Stimulated activated CD4-positive, alpha-beta T cell treated with anti-CD3 and anti-CD28 coated beads, Interleukin-1b, Interleukin-23, amount 100 ng/mL, for 24 hours (primary cell): ENCODE data around the gene RNF8.

Experiments used
- DNase-seq, 4 experiments: peaks; one replicate each; pipeline ENCODE4 v3.0.0-alpha.2; 2020; ENCODE audit warnings: low read depth in 4 of 4, low spot score in 1 of 4

RNF8 gene

DNA sequence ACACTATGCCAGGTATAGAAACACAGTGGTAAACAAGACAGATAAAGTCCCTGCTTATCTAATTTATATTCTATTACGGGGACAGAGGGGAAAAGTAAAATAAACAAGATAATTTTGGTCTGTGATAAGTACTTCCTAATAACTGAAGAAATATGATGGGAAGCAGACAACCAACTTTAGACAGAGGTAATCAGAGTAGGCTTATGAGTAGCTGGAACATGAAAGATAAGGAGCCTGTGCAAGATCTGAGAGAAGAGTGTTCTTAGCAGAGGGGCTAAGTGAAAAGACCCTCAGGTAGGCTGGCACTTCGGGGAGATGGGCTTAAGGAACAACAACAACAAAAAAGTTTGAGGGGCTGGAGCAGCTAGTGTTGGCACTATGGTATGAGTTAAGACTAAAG lies 4.1 kb downstream of the RNF8 start:
- no peak for DNase-seq

DNA sequence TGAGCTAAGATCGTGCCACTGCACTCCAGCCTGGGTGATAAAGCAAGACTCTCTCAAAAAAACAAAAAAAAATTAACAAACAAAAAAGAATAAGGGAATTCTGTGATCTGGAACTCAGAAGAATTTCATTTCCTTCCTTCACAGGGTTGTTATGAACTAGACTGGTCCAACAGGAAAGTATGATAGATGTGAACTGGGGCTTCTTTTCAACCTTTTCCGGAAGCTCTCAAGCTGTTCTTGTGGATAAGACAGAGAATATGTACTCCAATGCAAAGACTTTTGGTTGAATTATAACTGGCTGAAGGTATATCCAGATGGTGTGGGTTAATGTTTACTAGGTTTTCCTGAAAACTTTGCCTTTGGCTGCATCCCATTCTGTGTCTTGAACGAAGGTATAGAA lies 5.3 kb downstream of the RNF8 start:
- no peak for DNase-seq

DNA sequence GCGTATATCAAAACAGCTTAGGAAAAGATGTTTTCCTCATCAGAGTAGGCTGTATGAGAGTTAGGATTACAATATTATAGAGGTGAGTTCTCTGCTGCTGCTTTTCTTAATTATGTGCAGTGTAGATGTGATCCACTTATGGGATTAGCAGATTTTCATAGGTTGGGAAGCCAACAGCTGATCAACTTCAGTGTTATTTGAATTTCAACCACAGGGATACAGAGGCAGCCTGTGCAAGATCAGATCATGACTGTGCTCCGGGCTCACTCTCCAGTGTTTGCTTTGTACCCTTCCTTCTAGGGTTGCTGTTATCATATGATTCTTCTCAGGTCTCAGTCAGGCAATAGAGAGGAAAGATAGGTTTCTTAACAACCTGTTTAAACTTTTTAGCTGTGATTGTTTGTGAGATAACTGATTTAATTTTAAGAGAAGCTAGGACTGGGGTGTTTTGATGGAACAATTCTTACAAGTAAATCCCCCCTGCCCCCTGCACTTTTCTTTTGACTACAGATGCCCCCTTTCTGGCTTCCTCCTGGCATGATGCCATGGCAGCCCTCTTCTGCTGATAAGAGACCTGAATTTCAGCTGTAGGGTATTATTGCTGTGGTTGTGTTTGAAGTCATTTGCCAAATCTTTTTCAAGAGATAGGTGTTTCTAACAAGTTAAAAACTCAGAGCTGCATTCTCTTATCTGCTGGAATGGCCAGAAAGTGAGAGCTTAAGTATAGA lies 8.5 kb downstream of the RNF8 start:
- DNase-seq: no peak

DNA sequence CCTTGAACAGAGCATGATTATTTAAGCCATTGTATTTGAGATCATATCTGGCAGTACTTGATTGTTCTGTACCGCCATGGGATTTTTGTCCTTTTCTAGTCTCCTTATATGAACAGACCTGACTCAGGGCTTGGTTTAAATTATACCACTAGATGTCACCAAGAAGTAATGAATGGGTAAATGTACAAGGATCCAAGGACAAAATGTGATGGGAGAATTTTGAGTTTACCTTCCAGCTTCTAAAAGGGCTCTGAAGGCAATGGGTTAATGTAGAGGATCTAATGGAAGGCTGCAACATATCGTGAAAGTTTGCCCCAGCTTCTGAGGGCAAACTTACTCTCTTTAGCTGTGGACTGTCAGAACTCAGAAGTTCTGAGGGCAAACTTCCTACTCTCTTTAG lies 12.0 kb downstream of the RNF8 start:
- no peak for DNase-seq

DNA sequence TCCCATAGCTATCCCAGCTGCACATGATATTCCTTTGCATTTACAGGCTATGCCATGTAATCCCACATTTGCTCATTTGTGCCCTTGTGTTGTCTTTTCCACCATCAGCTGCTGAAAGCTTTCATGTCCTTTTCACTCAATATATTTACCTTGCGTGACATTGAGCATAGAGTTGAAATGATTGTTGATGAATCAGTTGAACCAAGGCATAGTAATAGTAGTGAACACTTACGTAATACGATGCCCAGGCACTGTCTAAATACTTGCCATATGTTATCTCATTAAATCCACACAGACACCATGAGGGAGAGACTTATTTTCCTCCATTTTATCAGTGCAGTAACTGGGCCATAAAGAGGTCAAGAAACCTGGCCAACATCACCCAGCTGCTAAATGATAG lies 13.1 kb downstream of the RNF8 start:
- no peak for DNase-seq

DNA sequence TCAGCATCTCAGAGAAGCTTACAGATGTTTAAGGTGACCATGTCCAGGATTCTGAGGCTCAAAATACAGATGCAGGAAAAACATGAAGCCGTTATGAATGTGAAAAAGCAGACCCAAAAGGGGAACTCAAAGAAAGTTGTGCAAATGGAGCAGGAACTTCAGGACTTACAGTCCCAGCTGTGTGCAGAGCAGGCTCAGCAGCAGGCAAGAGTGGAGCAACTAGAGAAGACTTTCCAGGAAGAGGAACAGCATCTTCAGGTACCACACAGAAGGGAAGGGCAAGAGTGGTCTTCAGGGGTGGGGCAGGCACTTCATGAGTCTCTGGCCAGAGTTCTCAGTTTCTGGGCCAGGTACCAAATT lies 15.2 kb downstream of the RNF8 start:
- DNase-seq: no peak

DNA sequence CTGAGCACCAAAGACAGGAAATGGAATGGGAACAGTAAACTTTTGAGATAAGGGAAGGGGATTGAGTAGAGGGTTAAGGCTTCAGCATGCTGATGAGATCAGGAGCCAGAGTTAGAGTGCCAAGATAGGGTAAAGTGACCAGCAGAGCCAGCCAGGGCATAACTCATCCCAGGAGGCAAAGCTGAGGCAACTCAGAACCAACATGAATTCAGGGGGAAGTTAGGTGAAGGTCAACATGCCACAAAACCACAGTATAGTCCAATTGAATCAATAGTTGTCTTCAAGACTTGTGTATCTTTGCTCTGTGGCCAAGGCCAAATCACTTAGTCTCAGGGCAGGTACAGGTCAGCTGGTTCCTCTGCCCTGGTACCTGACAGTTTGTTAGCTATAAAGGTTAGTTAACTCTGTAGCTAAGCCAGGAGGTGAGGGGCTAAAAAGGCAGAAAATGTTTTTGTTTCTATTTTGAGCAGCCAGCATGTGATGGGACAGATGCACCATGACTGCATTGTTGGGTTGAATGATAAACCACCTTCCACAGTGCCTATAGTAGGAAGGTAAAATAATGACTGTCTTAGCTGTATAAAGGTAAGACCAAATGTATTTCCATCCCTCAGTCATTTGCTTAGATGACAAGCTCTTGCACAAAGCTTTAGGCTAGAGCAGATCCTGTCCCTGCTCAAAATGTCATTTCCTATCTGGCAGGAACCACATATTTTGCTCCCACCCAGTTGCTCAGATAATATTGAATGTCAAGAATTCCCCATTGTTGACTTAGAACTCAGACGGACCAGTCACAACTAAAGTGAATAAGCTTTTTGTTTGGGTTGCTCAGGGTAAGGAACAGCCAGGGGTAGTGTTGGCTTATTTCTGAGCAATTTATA lies 15.8 kb downstream of the RNF8 start:
- DNase-seq: no peak

DNA sequence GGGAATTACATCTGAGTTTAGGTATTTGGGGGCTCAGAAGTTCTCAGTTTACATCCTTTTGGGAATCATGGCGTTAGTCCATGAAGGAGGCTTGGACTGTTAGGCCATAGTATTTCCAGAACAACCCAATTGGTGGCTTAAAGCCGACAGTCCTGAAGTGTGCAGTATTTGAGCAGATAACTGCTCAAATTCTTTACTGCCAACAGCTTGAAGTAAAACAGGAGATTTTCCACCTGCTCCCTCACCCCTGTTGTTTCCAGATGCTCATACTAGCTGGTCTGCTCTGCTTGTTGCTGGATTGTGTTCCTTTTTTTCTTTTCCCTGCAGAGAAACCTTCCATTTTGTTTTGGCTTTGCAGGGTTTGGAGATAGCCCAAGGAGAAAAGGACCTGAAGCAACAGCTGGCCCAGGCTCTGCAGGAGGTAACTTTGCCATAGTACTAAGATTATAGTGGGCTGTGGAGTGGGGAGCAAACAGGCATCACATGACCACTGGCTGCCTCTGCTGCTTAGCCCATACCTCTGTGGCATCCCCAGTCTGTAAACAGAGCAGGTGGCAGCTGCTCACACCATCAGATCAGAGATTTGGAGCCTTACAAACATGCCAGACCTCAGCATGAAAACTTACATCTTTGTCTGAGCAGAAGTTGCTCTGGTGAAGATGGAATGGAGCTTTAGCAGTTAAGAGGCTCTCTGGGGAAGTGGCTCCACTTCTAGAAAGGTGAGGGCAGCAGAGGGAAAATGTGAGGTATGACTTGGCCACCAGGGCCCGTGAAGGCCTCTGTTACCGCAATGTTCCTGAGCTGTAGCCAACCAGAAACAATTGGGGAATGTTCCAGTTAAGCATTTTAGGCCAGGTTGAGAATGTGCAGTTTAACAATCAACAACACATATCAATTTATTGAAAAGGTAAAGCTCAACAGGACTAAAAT lies 17.6 kb downstream of the RNF8 start:
- no peak for DNase-seq

DNA sequence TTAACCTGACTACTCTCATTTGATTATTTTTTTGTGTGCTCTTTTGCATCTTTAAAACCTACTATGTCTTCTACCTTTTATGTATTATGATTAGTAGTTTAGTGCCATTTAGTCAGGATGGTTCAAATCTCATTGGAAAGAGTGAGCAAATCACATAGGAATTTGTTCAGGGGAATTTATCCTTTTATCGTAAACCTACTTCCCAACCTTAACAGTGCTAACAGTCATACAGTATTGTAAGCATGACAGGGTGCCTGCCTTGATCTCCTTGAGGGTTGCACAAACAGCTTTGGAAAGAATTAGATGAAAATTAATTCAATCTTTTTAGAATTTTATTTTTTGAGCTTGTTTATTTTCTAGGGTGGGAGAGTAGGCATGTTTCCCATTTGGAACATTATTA lies 18.3 kb downstream of the RNF8 start:
- DNase-seq: no peak

DNA sequence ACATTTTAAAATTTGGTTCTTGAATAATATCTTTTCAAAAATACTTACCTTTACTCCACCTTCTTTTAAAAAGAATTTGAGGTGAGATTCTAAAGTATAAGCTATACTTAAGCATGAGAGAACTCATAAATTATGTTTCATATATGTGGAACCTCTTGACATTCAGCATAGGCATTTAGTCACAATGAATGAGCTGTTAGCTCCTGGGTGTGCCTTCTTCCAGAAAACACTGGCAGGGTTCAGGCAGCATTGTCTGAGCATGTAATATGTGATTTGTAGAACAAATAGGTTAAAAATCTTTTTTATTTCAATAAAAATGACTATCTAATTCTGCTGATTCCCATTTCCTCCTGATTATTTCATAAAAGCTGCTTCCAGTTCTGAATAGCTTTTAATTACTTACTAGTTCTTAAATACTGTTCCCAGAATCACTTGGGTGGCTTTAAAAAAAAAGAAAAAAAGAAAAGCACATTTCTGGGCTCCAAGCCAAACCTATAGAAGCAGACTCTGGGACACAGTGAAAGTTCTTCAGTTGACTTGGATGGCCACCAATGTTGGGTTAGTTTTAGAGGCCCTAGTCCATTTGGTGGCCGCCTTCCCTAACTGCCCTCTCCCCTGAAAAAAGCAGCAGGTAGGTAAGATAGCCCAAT lies 20.2 kb downstream of the RNF8 start:
- DNase-seq: no peak

DNA sequence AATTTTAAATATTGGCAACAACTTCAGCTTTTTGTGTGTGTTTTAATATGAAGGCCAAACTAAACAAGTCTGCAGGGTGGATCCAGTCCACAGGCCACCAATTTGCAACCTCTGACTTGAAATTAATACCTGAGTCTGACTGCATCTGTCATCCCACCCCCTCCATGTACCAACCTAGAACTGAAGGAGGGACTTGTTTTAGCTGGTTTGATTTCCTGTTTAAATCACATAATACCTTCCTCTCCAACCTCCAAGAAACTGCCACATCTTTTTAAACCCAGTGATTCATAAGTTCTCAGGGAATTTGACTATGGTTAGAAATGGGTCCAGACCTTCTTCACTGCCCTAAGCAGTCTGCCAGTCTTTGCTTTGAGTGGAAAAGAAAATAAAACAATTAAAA lies 21.6 kb downstream of the RNF8 start:
- DNase-seq: no peak

DNA sequence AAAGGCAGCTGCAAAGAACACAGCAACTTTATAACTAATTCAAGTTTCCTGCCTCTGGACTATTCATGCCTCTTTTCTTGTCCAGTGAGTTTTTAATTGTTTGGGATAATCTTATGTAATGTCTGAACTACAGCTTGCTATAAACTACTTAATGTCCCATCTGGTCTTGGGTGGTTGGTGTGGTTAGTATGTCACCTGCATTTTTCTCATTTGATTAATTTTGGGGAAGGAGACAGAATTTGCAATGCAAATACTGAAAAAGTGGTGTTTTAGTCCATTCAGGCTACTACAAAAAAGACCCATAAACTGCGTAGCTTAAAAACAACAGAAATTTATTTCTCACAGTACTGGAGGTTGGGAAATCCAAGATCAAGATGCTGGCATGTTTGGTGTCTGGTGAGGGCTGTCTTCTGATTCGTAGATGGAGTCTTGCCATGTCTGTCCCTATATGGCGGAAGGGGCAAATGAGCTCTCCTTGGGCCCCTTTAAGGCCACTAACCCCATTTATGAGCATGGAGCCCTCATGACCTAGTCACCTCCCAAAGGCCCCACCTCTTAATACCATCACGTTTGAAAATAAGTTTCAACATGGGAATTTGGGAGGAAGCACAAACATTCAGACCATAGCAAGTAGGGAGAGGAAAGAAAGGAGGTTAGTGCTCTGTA lies 22.4 kb downstream of the RNF8 start:
- DNase-seq: no peak

DNA sequence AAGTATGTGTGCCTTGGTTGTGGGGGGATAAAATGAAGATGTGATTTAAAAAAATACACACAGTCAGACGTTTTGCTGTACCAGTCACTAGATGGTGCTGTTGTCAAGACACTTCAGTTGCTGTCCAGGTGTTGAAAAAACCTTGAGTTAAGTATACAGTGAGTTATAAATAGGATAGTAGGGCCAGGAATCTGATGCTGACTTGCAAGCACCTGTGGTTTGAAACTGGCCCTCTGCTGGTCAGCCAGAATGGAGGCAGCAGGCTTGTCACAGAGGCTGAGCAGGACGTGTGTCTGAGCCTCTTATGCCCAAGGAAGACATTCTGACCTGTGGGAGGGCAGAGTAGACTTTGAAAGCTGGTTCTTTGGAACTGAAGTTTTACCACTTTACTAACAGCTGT lies 27.8 kb downstream of the RNF8 start:
- DNase-seq: no peak

DNA sequence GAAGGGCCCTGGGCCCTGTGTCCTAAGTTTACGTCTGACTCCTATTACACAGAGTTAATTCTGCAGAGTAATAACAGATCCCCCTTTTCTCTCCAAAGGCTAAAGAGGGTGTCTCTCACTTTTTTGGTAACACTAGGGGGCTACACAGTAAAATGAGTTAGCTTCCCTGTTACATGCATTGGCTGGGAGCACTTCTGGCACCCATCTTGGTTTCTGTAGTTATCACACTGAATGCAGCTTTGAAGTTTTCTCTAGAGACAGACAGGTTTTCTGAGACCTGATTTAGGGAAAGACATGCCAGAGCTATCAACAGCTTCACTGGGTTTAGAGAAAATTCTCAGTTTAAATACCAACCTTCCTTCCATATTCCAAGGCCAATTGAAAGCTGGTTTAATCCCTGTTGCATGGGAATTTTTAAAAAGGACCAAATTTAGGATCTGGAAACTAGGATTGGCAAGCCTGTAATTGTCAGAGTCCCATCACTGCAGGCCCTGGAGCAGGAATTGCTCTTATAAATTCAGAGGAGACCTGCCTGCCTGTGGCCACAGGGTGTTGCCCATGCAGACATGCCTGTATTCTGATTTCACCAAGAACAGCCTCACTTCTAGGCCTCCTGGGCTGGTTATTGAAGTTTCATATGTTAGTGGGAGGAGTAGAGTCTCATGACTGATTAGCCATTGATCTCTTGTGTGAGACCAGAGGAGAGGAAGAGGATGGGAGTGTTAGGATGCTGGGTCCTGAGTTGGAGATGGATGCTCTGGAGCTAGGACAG lies 29.4 kb downstream of the RNF8 start:
- DNase-seq: no peak

DNA sequence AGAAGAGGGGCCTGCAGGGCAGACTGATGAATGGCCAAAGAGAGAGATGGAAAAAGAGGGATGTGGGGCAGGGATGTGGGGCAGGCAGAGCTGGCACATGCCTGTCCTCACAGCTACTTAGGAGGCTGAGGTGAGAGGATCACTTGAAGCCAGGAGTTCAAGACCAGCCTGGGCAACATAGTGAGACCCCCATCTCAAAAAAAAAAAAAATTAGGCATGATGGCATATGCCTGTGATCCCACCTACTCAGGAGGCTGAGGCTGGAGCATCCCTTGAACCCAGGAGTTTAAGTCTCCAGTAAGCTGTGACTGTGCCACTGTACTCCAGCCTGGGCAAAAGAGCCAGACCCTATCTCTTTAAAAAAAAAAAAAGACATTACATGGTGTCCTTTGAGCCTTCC lies 34.8 kb downstream of the RNF8 start:
- DNase-seq: no peak

DNA sequence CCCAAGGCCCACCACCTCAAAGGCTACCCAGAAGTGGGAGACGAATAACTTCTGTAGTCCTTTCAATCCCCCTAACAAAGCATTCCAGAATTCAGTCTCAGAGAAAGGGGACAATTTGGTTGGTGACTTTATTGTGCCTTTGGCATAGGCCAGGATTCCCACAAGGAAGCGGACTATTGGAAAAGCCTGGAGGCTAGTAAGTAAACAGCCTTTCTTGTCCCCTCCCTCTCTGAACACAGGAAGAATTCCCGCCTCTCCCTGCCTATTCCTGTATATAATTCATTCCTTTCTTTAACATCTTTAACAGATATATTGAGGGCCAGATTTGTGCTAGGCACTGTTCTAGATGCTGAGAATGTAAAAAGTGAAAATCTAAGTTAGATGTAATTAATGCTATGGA lies 36.1 kb downstream of the RNF8 start:
- DNase-seq: no peak

DNA sequence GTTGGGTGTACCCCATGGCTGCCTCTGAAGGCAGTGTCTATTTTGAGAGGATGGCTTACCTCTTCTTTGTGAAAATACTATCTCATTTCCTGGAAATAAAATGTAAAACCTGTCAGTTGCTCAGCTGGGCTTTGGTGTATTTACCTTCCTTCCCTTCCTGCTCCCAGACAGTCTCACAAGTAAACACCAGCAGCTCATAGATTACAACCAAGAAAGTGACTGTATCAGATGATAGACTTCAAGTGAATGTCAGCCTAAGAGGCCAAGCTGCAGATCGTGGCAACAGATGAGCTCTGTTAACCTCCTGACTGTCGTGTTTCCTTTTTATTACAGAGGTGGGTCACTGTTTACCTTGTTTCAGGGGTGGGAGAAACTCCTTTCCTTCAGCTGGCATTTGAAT lies 37.3 kb downstream of the RNF8 start:
- DNase-seq: no peak

DNA sequence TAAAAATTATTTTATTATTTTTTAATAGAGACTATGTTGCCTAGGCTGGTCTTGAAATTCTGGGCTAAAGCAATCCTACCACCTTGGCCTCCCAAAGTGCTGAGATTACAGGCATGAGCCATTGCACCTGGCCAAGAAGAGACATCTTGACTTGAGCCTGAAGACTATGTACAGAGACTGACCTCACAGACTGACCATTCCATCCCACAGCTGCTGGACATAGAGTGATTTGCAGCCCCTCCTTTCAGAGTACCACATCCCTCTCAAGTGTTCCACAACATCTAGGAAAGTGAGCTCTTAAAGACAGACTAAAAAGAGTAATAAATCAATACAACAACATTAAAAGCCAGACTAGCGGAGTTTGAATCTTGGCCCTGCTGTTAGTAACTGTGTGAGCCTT lies 39.0 kb downstream of the RNF8 start:
- DNase-seq: no peak

DNA sequence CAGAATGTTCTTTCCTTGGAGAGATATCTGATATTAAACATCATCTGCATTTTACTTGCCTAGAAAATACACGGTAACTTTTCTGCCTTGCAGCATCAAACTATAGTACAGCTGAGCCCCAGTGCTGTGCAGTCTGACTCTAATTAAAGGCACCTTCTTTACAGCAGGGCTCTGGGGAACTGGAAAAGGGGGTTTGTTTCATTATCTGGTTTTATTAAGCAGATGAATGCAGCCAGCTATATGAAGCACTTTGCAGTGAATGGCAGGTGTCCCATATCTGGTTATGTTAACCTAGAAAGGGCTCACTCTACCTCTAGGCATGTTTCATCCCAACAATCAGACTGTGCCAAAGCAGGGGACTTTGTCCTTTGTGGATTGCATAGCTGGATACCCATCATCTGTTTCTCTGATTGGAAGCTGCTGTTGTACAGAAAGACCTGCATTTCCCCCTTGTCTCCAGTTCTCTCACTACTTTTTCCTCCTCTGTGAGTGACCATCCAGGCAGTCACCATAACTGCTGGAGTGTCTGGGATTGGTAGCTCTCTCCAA lies 39.7 kb downstream of the RNF8 start:
- DNase-seq: no peak
